HG03060 (cell line): ENCODE data around the gene CTNNA3.

ENCODE experiments used
- ATAC-seq: cut with Tn5 transposase; IDR thresholded peaks from one replicate; pipeline ENCODE4 v1.9.1; 2021; ENCODE audit warnings: low read depth, moderate number of reproducible peaks; ENCODE audit not compliant: unreplicated experiment

CTNNA3 gene

DNA sequence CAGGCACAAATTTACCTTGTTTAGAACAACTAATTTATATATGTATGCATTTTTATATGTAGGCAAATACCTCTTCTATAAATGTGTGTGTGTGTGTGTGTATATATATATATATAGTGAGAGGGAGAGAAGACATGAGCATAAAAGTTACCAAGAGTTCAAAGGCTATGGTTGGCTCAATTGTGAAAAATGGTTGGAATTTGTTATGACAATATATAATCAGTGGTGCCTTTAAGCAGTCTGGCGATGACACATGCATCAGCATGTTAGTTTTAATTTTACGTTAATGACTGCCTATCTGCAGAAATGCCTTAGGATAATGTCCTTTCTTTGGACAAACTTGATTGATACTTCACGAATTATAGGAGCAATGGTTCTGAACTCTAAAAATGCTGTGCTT is 1750.9 kb downstream of the CTNNA3 start:
- no peak for ATAC-seq

DNA sequence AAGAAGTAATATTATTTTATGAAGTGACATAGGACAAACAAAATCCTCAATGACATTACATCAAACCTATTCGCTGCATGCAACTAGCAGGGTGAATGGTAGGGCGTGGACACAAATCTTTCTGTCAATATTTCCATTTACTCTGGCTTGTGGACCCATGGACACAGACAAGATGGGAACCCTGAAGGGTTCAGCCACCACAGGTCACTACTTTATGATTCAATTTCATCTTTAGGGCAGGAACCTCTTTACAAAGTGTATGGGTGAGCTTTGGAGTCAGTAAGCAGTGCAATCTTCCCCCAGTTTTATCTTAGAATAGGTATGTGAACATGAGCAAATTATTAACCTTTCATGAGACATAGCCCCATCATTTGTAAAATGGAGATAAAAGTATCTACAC is 1752.5 kb downstream of the CTNNA3 start:
- ATAC-seq = no peak

DNA sequence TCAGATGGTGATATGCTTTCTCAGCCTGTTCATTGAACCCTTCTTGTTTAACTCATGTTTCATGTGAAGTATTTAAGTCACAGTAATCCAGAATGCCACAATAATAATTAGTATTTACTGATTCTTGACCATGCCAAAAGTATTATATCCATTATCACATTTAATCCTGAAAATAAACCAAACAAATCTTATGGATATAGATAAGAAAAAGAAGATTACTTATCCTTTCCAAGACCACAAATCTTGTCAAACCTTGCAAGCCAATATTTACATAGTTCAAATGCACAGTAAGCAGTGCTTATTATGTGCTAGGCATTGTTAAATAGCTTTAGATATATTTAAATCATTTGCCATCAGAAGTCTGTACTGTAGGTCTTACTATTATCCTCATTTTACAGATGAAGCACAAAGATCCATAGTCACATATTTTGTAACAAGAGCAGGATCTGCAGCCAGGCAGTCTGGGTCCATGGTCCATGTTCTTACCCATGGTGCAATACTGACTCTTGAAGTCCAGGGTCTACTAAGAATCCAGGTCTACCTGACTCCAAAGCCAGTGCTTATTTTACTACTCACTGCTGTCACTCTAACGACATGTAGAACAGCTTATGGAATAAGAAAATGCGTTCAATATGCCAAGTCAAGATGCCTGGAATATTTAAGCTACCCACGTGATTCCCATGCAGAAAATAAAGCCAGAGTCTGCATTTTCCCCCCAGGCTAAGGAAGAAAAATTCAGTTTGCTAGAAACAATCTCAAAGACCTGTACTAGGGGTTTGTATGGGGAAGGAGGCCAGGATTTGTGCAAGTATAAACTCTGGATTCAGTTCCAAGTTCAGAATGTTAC is 1755.0 kb downstream of the CTNNA3 start:
- no peak for ATAC-seq

DNA sequence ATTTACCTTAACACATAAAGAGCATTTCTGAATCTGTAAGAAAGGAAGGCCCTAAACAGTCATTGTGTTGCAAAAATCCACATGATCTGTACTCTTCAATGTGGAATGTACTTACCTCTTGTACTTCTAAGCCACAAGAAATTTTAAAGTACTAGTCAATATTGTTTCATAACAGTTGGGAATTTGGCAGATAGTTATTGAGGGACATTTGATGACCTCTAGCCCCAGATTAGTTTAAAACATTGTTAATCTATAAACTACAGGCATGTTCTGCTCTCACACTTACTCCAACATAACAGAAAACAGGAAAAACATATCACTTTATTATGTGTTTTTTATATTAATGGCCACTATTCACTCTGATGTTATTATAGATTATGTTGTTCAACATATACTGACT is 1755.9 kb downstream of the CTNNA3 start:
- ATAC-seq = no peak

DNA sequence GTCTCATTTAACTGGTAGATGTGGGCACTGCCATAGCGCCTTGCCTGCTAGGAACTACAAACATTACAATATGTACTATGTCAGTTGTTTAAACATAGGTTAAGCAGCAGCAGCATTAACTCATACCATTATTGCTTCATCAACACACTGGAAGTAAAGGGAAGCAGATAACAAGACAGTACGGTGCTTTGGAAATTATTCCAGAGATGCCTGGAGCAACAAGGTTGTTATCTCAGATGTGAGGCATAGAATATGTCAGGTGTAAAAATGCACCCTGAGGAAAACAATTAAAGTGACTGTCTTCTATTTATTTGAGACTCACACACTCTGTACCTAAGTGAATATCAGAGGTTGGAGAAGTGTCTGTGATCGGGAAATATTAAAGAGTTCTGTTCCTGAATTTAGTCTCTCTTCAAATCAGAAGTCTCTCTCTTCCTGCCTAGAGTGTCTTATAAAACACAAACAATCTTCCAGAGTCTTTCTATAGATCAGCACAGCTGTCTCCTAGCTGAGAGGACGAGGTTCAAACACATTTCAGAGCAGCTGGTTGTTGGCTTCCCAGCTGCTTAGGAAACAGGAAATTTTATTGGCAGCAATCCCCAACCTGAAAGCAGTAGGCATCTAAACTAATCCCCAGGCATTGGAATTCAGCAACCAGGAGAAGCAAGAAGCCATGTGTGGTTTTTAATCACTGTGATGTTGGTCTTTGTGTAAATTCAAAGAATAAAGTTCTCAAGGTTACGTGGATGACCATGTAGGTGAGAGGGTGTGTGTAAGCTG is 1764.5 kb downstream of the CTNNA3 start:
- ATAC-seq = no peak

GRCh38 chr10:65911151-65911835 is 1784.7 kb downstream of the CTNNA3 start:
- ATAC-seq = no peak

DNA sequence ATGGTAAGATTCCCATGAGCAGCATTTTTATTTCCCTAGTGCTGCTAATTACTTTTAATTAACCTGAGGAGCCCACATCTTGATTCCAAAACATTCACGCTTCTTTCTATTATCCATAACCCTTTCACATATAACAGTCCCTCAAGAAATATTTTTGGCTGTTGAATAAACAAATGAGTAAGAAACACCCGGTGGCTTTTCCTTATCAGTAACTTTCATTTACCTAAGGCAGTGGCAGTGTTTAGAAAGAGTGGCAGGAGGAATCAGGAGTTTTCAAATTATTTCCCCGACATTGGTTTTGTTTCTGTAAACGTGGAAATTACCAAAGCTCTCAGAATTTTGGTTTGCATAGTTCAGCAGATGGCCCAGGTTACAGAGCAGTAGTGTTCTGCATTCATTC is 1785.8 kb downstream of the CTNNA3 start:
- no peak for ATAC-seq

DNA sequence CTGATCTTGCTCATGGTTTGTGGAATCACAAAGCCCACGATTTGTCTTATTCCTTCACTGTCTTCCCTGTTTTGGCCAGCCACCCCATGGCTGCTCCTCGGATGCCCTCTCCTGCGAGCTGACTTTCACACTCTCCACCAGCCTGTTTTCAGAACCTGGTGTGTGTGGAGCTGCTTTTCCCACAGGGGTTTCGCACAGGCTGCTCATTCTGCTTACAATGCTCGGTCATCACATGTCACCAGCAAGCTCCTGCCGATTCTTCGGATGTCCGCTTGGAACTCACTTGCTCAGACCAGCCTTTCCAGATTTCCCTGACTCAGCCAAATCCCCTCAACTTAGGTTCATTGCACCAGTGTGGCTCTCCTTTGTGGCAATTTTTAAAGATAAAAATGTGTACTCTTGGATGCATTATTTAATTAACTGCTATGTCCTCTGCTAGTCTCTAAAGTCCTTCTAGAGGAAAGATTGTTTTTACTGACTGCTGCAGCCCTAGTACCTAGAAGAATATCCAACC is 1788.7 kb downstream of the CTNNA3 start:
- no peak for ATAC-seq

GRCh38 chr10:65903620-65904019 is 1792.4 kb downstream of the CTNNA3 start:
- ATAC-seq = no peak

DNA sequence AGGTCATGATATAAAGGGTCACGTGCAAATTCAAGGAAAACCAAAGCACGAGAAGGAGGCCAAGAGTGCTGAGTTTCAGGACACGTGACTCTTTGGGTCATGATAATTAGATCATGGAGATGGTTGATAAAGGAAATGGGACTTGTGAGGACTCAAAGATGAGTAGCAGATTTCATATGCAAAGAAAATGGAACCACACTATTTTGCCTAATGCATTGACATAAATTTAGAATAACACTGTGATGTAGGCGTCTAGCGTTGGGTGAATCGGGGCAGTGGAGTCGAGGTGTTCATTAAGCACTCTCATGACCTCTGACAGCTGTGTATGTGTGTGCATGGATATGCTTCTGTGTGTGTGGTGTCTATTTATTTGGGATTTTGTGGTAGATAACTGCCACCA is 1795.7 kb downstream of the CTNNA3 start:
- ATAC-seq = no peak

DNA sequence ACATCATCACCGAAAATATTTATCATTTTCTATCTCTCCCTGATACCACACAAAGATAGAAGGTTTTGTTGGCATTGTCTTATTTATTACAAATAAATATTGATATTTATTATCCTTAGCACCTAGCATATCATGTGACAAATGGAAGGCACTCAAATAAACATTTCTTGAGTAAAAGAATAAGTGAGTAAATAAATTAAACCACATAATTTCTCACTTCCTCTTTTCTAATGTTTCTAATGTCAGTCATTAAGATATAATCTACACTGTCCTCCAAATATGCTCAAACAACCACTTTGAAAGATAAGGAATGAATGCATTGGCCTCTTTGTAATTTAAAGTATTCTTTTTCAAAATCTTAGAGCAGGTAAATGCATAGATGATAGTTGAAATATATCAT is 1797.9 kb downstream of the CTNNA3 start:
- ATAC-seq = no peak

GRCh38 chr10:65894961-65895360 is 1801.0 kb downstream of the CTNNA3 start:
- no peak for ATAC-seq

DNA sequence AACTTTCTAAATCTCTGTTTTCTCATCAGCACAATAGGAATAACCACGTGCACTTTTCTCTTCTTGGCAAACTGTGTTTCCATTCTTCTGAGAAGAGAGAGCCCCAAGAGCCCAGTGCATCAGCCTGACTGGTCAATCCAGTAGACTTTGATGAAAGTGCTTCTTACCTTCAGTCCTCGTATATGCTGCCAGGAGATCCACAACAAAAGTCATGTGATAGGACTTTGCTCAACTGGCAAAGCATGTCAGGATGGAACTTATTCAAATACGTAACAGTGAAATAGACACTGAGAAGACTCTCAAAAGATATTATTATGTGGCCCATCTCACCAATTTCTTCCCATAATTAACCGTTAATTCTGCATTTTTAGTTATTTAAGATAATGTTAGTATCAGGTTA is 1801.6 kb downstream of the CTNNA3 start:
- ATAC-seq = no peak

DNA sequence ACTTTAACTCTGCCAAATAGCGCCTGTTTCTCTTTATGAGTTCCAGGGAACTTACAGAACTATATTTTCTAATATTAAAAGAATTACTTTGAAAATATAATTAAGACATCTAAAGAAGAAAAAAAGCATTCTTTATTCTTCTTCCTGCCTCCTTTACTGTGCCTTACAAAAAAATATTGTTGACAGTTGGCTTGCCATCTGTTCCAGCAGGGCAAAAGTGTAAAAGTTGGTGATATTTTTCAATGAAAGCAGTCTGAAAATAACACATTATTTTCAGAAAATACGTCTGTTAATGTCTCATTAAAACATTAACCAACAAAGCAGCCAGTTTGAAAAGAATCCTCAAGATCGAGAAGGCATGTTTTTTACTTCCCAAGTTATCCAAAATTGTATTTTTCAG is 1802.3 kb downstream of the CTNNA3 start:
- ATAC-seq = no peak

DNA sequence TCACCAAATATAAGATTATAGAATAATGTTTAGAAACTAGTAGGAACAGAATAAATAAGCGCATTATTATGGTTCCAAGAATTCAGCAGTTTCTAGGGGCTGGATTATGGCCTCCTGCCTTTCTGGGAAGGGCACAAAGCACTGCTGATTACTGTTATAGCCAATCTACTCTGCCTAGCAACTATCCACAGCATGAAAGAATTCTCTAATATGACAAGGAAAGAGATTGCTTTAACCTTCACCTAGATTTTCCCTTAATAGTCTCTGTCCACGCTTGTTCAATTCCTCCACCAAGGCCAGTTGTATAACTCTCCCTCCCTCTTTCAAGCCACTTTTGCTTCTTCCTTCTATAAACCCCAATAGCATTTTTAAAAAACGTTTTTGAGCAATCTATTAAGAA is 1803.7 kb downstream of the CTNNA3 start:
- no peak for ATAC-seq

GRCh38 chr10:65891073-65891981 is 1804.7 kb downstream of the CTNNA3 start:
- ATAC-seq = peak; percentile 88

- no peak for ATAC-seq
Observed at GRCh38 chr10:65864529-65864928, 1831.5 kb downstream of the CTNNA3 start.

GRCh38 chr10:65864036-65864435 is 1832.0 kb downstream of the CTNNA3 start:
- ATAC-seq = no peak
